A549 (cell line): ENCODE data around the gene TMEM115. TPM values are rescaled to one million over a fixed set of nuclear protein-coding genes. Genes with fewer than 3 reads are reported as not detected.
A peak's percentile ranks its signal among the peaks of the same experiment; 100 is the strongest.

ENCODE experiments used
- ATAC-seq, 2 experiments: fragments of 200-7000 bp in 1 of 2; fragments of >200 bp in 1 of 2; cut with Nextera tagmentation in 1 of 2; cut with Tn5 transposase in 1 of 2; 3 replicates each; pipeline versions ENCODE4 v1.8.0 to v1.9.1; 2018 to 2020; ENCODE audit warnings: mild to moderate bottlenecking in 1 of 2, moderate library complexity in 1 of 2
- CTCF ChIA-PET: fragments of 300-600 bp; sonication (Branson Sonifier 250); formaldehyde crosslinking; extraction: SDS; loops from one replicate; lab custom pipeline; 2021; ENCODE audit warnings: antibody characterized with exemption, inconsistent platforms; lab: Yijun Ruan, JAX
- POLR2A ChIA-PET: fragments of 350-600 bp; formaldehyde crosslinking; extraction: SDS; loops from one replicate; lab custom pipeline; 2021; ENCODE audit warnings: antibody characterized with exemption, inconsistent platforms; lab: Yijun Ruan, JAX
- DNase-seq, 2 experiments: peaks; one replicate each; pipeline versions ENCODE4 v3.0.0 to v3.0.0-alpha.2; 2011 to 2016; ENCODE audit warnings: low read depth in 1 of 2, low spot score in 1 of 2
- FAIRE-seq: peaks from 2 replicates; lab custom pipeline; 2011; peaks lifted over from hg19 to GRCh38; lab: Jason Lieb, UNC
- H3K27ac ChIP-seq, 2 experiments: fragments of >200 bp; sonication (Bioruptor Twin); formaldehyde crosslinking; 3 replicates each; pipeline ENCODE4 v1.5.1; 2016 to 2017
- H3K4me1 ChIP-seq: fragments of >200 bp; sonication (Bioruptor Twin); formaldehyde crosslinking; 3 replicates; pipeline ENCODE4 v1.6.1; 2016
- H3K4me2 ChIP-seq: fragments of >200 bp; sonication (Bioruptor Twin); formaldehyde crosslinking; 3 replicates; pipeline ENCODE4 v1.6.1; 2016
- H3K4me3 ChIP-seq: fragments of >200 bp; sonication (Bioruptor Twin); formaldehyde crosslinking; 3 replicates; pipeline ENCODE4 v1.5.1; 2016
- H3K9me3 ChIP-seq: fragments of >200 bp; sonication (Bioruptor Twin); formaldehyde crosslinking; 3 replicates; pipeline ENCODE4 v1.6.1; 2016
- BCL3 ChIP-seq: fragments of >200 bp; sonication (Bioruptor Twin); formaldehyde crosslinking; IDR thresholded peaks from 3 replicates; pipeline ENCODE4 v1.6.1; 2016
- CEBPB ChIP-seq, 2 experiments: fragments of >200 bp in 1 of 2; sonication (Bioruptor Twin) in 1 of 2; formaldehyde crosslinking in 1 of 2; IDR thresholded peaks; 2 replicates each; pipeline ENCODE4 v1.6.1; 2012 to 2016
- CHD2 ChIP-seq: fragments of 150-350 bp; IDR thresholded peaks from 2 replicates; pipeline ENCODE4 v1.6.1; 2014; ENCODE audit warnings: low read length; ENCODE audit not compliant: partially characterized antibody
- CHD4 ChIP-seq: fragments of 200-600 bp; sonication (generic); IDR thresholded peaks from 2 replicates; pipeline ENCODE4 v1.6.1; 2016; ENCODE audit warnings: antibody characterized with exemption, mild to moderate bottlenecking, borderline replicate concordance
- EHMT2 ChIP-seq: fragments of 200-600 bp; sonication (generic); IDR thresholded peaks from 2 replicates; pipeline ENCODE4 v1.6.1; 2016; ENCODE audit warnings: antibody characterized with exemption, low read depth, mild to moderate bottlenecking, moderate library complexity
- FOXS1 ChIP-seq: fragments of 250-450 bp; sonication (Bioruptor Pico); IDR thresholded peaks from 2 replicates; pipeline ENCODE4 v1.5.0; 2020; ENCODE audit warnings: mild to moderate bottlenecking, moderate library complexity
- GATA3 ChIP-seq: IDR thresholded peaks from 2 replicates; pipeline ENCODE4 v1.6.1; 2012; ENCODE audit warnings: borderline replicate concordance
- HDAC2 ChIP-seq: fragments of 200-600 bp; sonication (generic); IDR thresholded peaks from 2 replicates; pipeline ENCODE4 v1.6.1; 2016
- JUN ChIP-seq, 2 experiments: fragments of >200 bp; sonication (Bioruptor Twin); formaldehyde crosslinking; IDR thresholded peaks; 2 replicates in 1 of 2; 3 replicates in 1 of 2; pipeline ENCODE4 v1.6.1; 2016 to 2017
- JUNB ChIP-seq: fragments of >200 bp; sonication (Bioruptor Twin); formaldehyde crosslinking; IDR thresholded peaks from 2 replicates; pipeline ENCODE4 v1.6.1; 2016
- KDM1A ChIP-seq: fragments of 200-600 bp; sonication (generic); IDR thresholded peaks from 2 replicates; pipeline ENCODE4 v1.6.1; 2016; ENCODE audit warnings: low read depth, mild to moderate bottlenecking
- MAX ChIP-seq: IDR thresholded peaks from 2 replicates; pipeline ENCODE4 v1.6.1; 2012
- MAZ ChIP-seq: fragments of 150-350 bp; IDR thresholded peaks from 2 replicates; pipeline ENCODE4 v1.6.1; 2014; ENCODE audit warnings: antibody characterized with exemption, low read depth, low read length, borderline replicate concordance
- NFE2L2 ChIP-seq: fragments of 150-350 bp; conservative IDR thresholded peaks from 2 replicates; pipeline ENCODE4 v1.6.1; 2014; ENCODE audit warnings: low read length
- PBX3 ChIP-seq: IDR thresholded peaks from 2 replicates; pipeline ENCODE4 v1.6.1; 2012
- PHF8 ChIP-seq: fragments of 200-600 bp; sonication (generic); IDR thresholded peaks from 2 replicates; pipeline ENCODE4 v1.6.1; 2016; ENCODE audit warnings: low read depth, mild to moderate bottlenecking, antibody characterized with exemption, moderate library complexity, borderline replicate concordance
- POLR2A ChIP-seq: IDR thresholded peaks from 2 replicates; pipeline ENCODE4 v1.6.1; 2012; ENCODE audit warnings: mild to moderate bottlenecking, low read length
- RARB ChIP-seq: fragments of 250-450 bp; sonication (Bioruptor Pico); IDR thresholded peaks from 2 replicates; pipeline ENCODE4 v1.8.0; 2021; ENCODE audit warnings: mild to moderate bottlenecking, moderate library complexity
- REST ChIP-seq: fragments of 200-600 bp; sonication (generic); IDR thresholded peaks from 2 replicates; pipeline ENCODE4 v1.6.1; 2016; ENCODE audit warnings: antibody characterized with exemption, mild to moderate bottlenecking, moderate library complexity
- SREBF2 ChIP-seq: fragments of 450-650 bp; IDR thresholded peaks from 2 replicates; pipeline ENCODE4 v1.6.1; 2014; ENCODE audit warnings: mild to moderate bottlenecking, moderate library complexity
- TFCP2L1 ChIP-seq: fragments of 250-450 bp; sonication (Bioruptor Pico); IDR thresholded peaks from 2 replicates; pipeline ENCODE4 v1.5.0; 2021; ENCODE audit warnings: mild to moderate bottlenecking
- ZFP36 ChIP-seq: fragments of 450-650 bp; IDR thresholded peaks from 2 replicates; pipeline ENCODE4 v1.6.1; 2014; ENCODE audit warnings: borderline replicate concordance; ENCODE audit not compliant: partially characterized antibody
- ZNF302 ChIP-seq: fragments of 250-450 bp; sonication (Bioruptor Pico); IDR thresholded peaks from 2 replicates; pipeline ENCODE4 v1.9.0; 2021; ENCODE audit warnings: inconsistent platforms, mild to moderate bottlenecking, moderate library complexity
- WGBS: methylation state at CpG from one replicate; pipeline ENCODE4 v1.1.6; 2017; ENCODE audit errors: missing lambda C conversion rate; 5-methylcytosine and 5-hydroxymethylcytosine counted together
- polyA plus RNA-seq, 4 experiments: library from polyadenylated mRNA; depleted of rRNA in 3 of 4; stranded (reverse); fragments of >200 nt; fragmentation: RNase III in 1 of 4; extraction: RNeasy Plus Mini Kit Qiagen cat#74134 plus additional on column Dnase treatment in 1 of 4; gene quantifications; 2 replicates in 3 of 4; 3 replicates in 1 of 4; pipeline ENCODE4 v1.2.3, GENCODE V29; 2011 to 2017

The TMEM115 gene
- polyA plus RNA-seq, 2 of the 4 experiments (the other 2 are of a cell fraction) = 17.4 to 26.8 TPM

- TF ChIP-seq ZNF302 = no peak
- TF ChIP-seq SREBF2 = no peak
- TF ChIP-seq CHD2 = no peak
- H3K4me3 ChIP-seq = no peak overlapping the region; the same call in 2 of the 3 replicates
- DNase-seq (no peak), ATAC-seq (peak; percentile 19 to 35; a peak in 5 of 6 replicates), FAIRE-seq (no peak)
- ChIA-PET POLR2A (interaction anchor here (0.8 to 1.6 kb wide), 2 partner anchors 9 kb away, joined by 5 read pairs; partner anchors contain the start of genes CYB561D2 and NPRL2), CTCF (interaction anchor here (1.6 kb wide), 1 partner anchor 10 kb away, joined by 4 read pairs; no protein-coding TSS in a partner anchor)
- WGBS = 19% methylated on average over 7 of the region's 8 CpGs
- no peaks in the 10 kb centered on the region for H3K9me3 ChIP-seq
- peak overlapping the region; percentile 64; the same call in 2 of the 3 replicates for H3K4me2 ChIP-seq
- H3K4me1 ChIP-seq = peaks cover 25% of the 10 kb centered on the region
- peak overlapping the region in 1 of 2 experiments; percentile 53; a peak in 3 of 6 replicates for H3K27ac ChIP-seq
Measured at GRCh38 chr3:50359760-50360110, 414 bp upstream of the TMEM115 start.

GRCh38 chr3:50358355-50358910 lies 888 bp downstream of the TMEM115 start:
- POLR2A ChIA-PET = no interaction called here
- H3K27ac ChIP-seq = peak overlapping the region; percentile 94 to 100
- 63% methylated on average over 13 of the region's 24 CpGs for WGBS
- FAIRE-seq = no peak
- CTCF ChIA-PET = no interaction called here
- peak overlapping the region; percentile 95 for H3K4me2 ChIP-seq
- H3K9me3 ChIP-seq = no peaks in the 10 kb centered on the region
- peak overlapping the region; percentile 100 for H3K4me3 ChIP-seq
- peaks cover 25% of the 10 kb centered on the region for H3K4me1 ChIP-seq
- DNase-seq = no peak
- no peak for ATAC-seq
- no peak for TF ChIP-seq PHF8
- TF ChIP-seq ZNF302 = no peak

GRCh38 chr3:50357481-50357880 lies 1.8 kb downstream of the TMEM115 start:
- no peak for TF ChIP-seq HDAC2
- TF ChIP-seq CEBPB (IDR thresholded peaks at IDR 0.05) = no peak
- TF ChIP-seq EHMT2 = no peak
- no peak for TF ChIP-seq PBX3
- no peak for DNase-seq
- no peak for ATAC-seq

GRCh38 chr3:50356553-50356952 lies 2.8 kb downstream of the TMEM115 start:
- Histone ChIP-seq H3K4me3 (no peak overlapping the region), H3K9me3 (no peaks in the 10 kb centered on the region), H3K4me2 (peak overlapping the region; percentile 95), H3K27ac (no peak overlapping the region), H3K4me1 (peaks cover 37% of the 10 kb centered on the region)
- POLR2A ChIA-PET = no interaction called here
- ATAC-seq (no peak), DNase-seq (no peak), FAIRE-seq (no peak)
- 90% methylated on average over 2 of the region's 5 CpGs for WGBS
- CTCF ChIA-PET = interaction anchor here (0.6 to 2.6 kb wide), 6 partner anchors 9 to 1983 kb away, joined by 3 to 16 read pairs (median 4); no protein-coding TSS in a partner anchor
- TF ChIP-seq RARB (CRISPR knock-in tag) (no peak), ZFP36 (no peak), KDM1A (no peak), PBX3 (no peak), CHD4 (no peak), BCL3 (no peak), NFE2L2 (no peak), TFCP2L1 (no peak), MAZ (no peak), JUNB (no peak), POLR2A (no peak), EHMT2 (no peak), CHD2 (no peak), JUN (IDR thresholded peaks at IDR 0.05) (no peak), MAX (no peak), GATA3 (no peak), ZNF302 (no peak), REST (no peak), FOXS1 (CRISPR knock-in tag) (no peak)

More at GRCh38 chr3:50357481-50357880, 1.8 kb downstream of the TMEM115 start:
- Histone ChIP-seq H3K4me3 (peak overlapping the region; percentile 100; the same call in 1 of the 3 replicates), H3K27ac (no peak overlapping the region), H3K4me2 (peak overlapping the region; percentile 95), H3K4me1 (peaks cover 32% of the 10 kb centered on the region), H3K9me3 (no peaks in the 10 kb centered on the region)
- ChIA-PET POLR2A (interaction anchor here (0.5 kb wide), 1 partner anchor 1185 kb away, joined by 3 read pairs; no protein-coding TSS in a partner anchor), CTCF (interaction anchor here (0.9 to 2.6 kb wide), 4 partner anchors 10 to 258 kb away, joined by 3 to 16 read pairs (median 4); no protein-coding TSS in a partner anchor)
- FAIRE-seq = no peak
- WGBS = 60% methylated on average over 1 of the region's 1 CpG
